A673 (cell line): Measurements from ENCODE around the gene GLIS2. TPM values are rescaled to one million over a fixed set of nuclear protein-coding genes. Genes with fewer than 3 reads are reported as not detected.

ENCODE experiments used
- BruUV-seq: library from RNA; stranded (reverse); fragments of 400-500 nt; replicated peaks from 2 replicates; lab custom pipeline; 2021; lab: Mats Ljungman, UMichigan
- CTCF ChIA-PET: fragments of 300-600 bp; sonication (Branson Sonifier 250); formaldehyde crosslinking; loops from one replicate; lab custom pipeline; 2022; ENCODE audit warnings: antibody characterized with exemption; lab: Charles Lee
- POLR2A ChIA-PET: fragments of 300-600 bp; sonication (Branson Sonifier 250); formaldehyde crosslinking; loops from one replicate; lab custom pipeline; 2022; ENCODE audit warnings: antibody characterized with exemption; ENCODE audit not compliant: low non-redundant PET; lab: Charles Lee
- DNase-seq: peaks from one replicate; pipeline ENCODE4 v3.0.0-alpha.2; 2015; ENCODE audit warnings: low spot score
- H3K27ac ChIP-seq: fragments of 200-600 bp; sonication (generic); 2 replicates; pipeline ENCODE4 v1.5.1; 2016; ENCODE audit warnings: mixed run types, low read depth, mild to moderate bottlenecking, mixed read lengths, antibody characterized with exemption, low read length; ENCODE audit not compliant: poor library complexity, severe bottlenecking
- H3K27me3 ChIP-seq: fragments of 200-600 bp; sonication (generic); replicated peaks from 2 replicates; pipeline ENCODE4 v1.6.1; 2017; ENCODE audit warnings: mixed run types, low read depth, mild to moderate bottlenecking, mixed read lengths, antibody characterized with exemption, low read length; ENCODE audit not compliant: insufficient read depth, poor library complexity
- H3K36me3 ChIP-seq: fragments of 200-600 bp; sonication (generic); 2 replicates; pipeline ENCODE4 v1.6.1; 2016; ENCODE audit warnings: mixed run types, mild to moderate bottlenecking, mixed read lengths, antibody characterized with exemption, low read length; ENCODE audit not compliant: insufficient read depth, poor library complexity, severe bottlenecking
- H3K4me1 ChIP-seq: fragments of 200-600 bp; sonication (generic); 2 replicates; pipeline ENCODE4 v1.6.1; 2017; ENCODE audit warnings: mixed run types, mild to moderate bottlenecking, mixed read lengths, antibody characterized with exemption, low read length; ENCODE audit not compliant: insufficient read depth, poor library complexity, severe bottlenecking
- H3K4me3 ChIP-seq: fragments of 200-600 bp; sonication (generic); 2 replicates; pipeline ENCODE4 v1.5.1; 2016; ENCODE audit warnings: low read depth, mixed run types, mild to moderate bottlenecking, mixed read lengths, low read length; ENCODE audit not compliant: poor library complexity, severe bottlenecking
- H3K9me3 ChIP-seq: fragments of 200-600 bp; sonication (generic); 2 replicates; pipeline ENCODE4 v1.6.1; 2016; ENCODE audit warnings: mixed run types, low read depth, mild to moderate bottlenecking, mixed read lengths, antibody characterized with exemption, low read length; ENCODE audit not compliant: poor library complexity, severe bottlenecking
- CTCF ChIP-seq: fragments of 300-800, 200-600 bp; sonication (generic); conservative IDR thresholded peaks from 2 replicates; pipeline ENCODE4 v1.5.1; 2017; ENCODE audit warnings: low read depth, mild to moderate bottlenecking, antibody characterized with exemption, low read length, moderate library complexity, mixed read lengths
- EZH2 ChIP-seq: fragments of 200-600 bp; sonication (generic); IDR thresholded peaks from 2 replicates; pipeline ENCODE4 v1.6.1; 2017; ENCODE audit warnings: borderline replicate concordance, low read depth, mild to moderate bottlenecking, mixed read lengths, antibody characterized with exemption, low read length; ENCODE audit not compliant: poor library complexity, severe bottlenecking
- intact Hi-C: fragments of 100-400 bp; cut with micrococcal nuclease; formaldehyde crosslinking; loops from one replicate; pipeline ENCODE4 v1.10.0; 2022; ENCODE audit not compliant: unreplicated experiment
- total RNA-seq: library from RNA; stranded (reverse); gene quantifications from 2 replicates; pipeline ENCODE4 v1.2.3, GENCODE V29; 2021

The GLIS2 gene
- total RNA-seq, 1 experiment from 2014 or later: 10.6 TPM

- intact Hi-C loops: no loop called here
- Histone ChIP-seq H3K4me1 (peaks cover 4% of the 10 kb centered on the region), H3K36me3 (no peaks in the 10 kb centered on the region), H3K27ac (no peak overlapping the region), H3K27me3 (no peaks in the 10 kb centered on the region), H3K4me3 (no peak overlapping the region), H3K9me3 (no peaks in the 10 kb centered on the region)
- ChIA-PET POLR2A (no interaction called here), CTCF (no interaction called here)
- TF ChIP-seq CTCF (no peak), EZH2 (no peak)
- DNase-seq: no peak
- BruUV-seq: no TSS peak
Observed at GRCh38 chr16:4354512-4355409, 38.9 kb downstream of the GLIS2 start.

GRCh38 chr16:4356820-4357219 is 41.0 kb downstream of the GLIS2 start:
- Histone ChIP-seq H3K4me3 (no peak overlapping the region), H3K27ac (no peak overlapping the region), H3K27me3 (no peaks in the 10 kb centered on the region), H3K4me1 (no peaks in the 10 kb centered on the region), H3K36me3 (no peaks in the 10 kb centered on the region), H3K9me3 (no peaks in the 10 kb centered on the region)
- no TSS peak for BruUV-seq
- TF ChIP-seq CTCF (no peak), EZH2 (no peak)
- CTCF ChIA-PET: no interaction called here
- intact Hi-C loops: no loop called here
- DNase-seq: no peak
- POLR2A ChIA-PET: no interaction called here

DNA sequence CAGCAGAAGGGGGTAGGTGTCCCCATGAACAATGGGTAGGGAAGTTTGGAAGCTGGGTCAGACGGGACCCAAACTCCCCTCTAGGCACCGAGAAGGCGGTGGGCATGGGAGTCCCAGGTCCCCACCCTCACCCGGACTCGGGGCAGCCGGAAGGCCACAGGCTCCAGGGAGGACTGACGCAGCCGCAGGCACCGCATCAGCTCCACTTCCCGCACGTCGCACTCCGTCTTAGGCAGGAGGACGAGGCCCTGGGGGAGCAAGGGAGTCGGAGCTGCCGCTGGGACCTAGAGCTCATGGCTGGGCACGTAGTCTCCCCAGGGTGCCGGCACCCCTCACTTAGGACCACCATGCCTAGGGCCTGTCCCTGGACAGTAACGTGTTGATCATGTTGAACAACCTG is 42.4 kb downstream of the GLIS2 start:
- ChIA-PET POLR2A (no interaction called here), CTCF (interaction anchor here (3.8 kb wide), 1 partner anchor 45 kb away, joined by 37 read pairs; no protein-coding TSS in a partner anchor)
- H3K9me3 ChIP-seq: no peaks in the 10 kb centered on the region
- H3K4me1 ChIP-seq: no peaks in the 10 kb centered on the region
- BruUV-seq: no TSS peak
- no peaks in the 10 kb centered on the region for H3K36me3 ChIP-seq
- TF ChIP-seq EZH2 (no peak), CTCF (no peak)
- H3K27ac ChIP-seq: no peak overlapping the region
- intact Hi-C loops: no loop called here
- H3K4me3 ChIP-seq: no peak overlapping the region
- DNase-seq: no peak
- no peaks in the 10 kb centered on the region for H3K27me3 ChIP-seq
